ENCODE data around the gene SP2.

DNA sequence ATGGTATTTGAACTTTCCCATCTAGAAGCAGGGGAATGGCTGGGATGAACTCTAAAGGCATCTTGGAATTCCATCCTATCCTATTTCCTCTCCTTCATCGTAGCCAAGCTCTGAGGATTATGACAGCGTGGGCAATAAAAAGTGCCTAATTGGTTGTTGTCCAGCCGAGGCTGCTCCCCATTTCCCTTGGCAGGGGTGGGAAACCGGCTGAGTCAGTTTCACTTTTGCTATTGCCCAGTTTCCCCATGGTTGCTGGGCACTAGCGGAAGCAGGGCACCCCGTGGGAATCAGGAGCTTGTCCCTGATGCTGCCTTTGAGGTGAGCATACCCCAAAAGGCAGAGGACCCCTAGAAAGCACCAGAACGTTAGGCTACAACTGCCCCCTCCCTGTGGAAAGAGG lies 13.8 kb upstream of the SP2 start:
- TF ChIP-seq, protein P1, sequence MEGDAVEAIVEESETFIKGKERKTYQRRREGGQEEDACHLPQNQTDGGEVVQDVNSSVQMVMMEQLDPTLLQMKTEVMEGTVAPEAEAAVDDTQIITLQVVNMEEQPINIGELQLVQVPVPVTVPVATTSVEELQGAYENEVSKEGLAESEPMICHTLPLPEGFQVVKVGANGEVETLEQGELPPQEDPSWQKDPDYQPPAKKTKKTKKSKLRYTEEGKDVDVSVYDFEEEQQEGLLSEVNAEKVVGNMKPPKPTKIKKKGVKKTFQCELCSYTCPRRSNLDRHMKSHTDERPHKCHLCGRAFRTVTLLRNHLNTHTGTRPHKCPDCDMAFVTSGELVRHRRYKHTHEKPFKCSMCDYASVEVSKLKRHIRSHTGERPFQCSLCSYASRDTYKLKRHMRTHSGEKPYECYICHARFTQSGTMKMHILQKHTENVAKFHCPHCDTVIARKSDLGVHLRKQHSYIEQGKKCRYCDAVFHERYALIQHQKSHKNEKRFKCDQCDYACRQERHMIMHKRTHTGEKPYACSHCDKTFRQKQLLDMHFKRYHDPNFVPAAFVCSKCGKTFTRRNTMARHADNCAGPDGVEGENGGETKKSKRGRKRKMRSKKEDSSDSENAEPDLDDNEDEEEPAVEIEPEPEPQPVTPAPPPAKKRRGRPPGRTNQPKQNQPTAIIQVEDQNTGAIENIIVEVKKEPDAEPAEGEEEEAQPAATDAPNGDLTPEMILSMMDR (conservative IDR thresholded peaks at IDR 0.05; ENCODE audit: low read depth, low read length), result no peak
- TF ChIP-seq EZH2phosphoT487 (IDR thresholded peaks at IDR 0.05; ENCODE audit: borderline replicate concordance, low read length) (no peak), EZH2 (IDR thresholded peaks at IDR 0.05; ENCODE audit: low read length, unreplicated experiment) (no peak)
